PFSK-1 (cell line): ENCODE results near the gene KNL1.

Source experiments
- POLR2AphosphoS5 ChIP-seq: IDR thresholded peaks from 2 replicates; pipeline ENCODE4 v1.6.1; 2012; ENCODE audit warnings: low read depth, mild to moderate bottlenecking, control low read depth, low read length, moderate library complexity
- SIN3A ChIP-seq: IDR thresholded peaks from 2 replicates; pipeline ENCODE4 v1.6.1; 2012; ENCODE audit warnings: mild to moderate bottlenecking, low read length, moderate library complexity, borderline replicate concordance; ENCODE audit not compliant: insufficient read depth
- TAF1 ChIP-seq: IDR thresholded peaks from 2 replicates; pipeline ENCODE4 v1.6.1; 2012; ENCODE audit warnings: low read length, control low read depth, borderline replicate concordance; ENCODE audit not compliant: insufficient read depth
- TF ChIP-seq, protein P1 (sequence below), 2 experiments: IDR thresholded peaks; 2 replicates each; pipeline versions ENCODE4 v1.6.1 to v1.8.0; 2011 to 2012; ENCODE audit warnings: low read depth in 2 of 2, low read length in 2 of 2, control low read depth in 1 of 2, inconsistent platforms in 1 of 2, mild to moderate bottlenecking in 1 of 2, moderate library complexity in 1 of 2; ENCODE audit not compliant: insufficient read depth in 1 of 2

- no peak for TF ChIP-seq SIN3A
- TF ChIP-seq POLR2AphosphoS5, result no peak
- TF ChIP-seq TAF1, result no peak
- TF ChIP-seq, protein P1, sequence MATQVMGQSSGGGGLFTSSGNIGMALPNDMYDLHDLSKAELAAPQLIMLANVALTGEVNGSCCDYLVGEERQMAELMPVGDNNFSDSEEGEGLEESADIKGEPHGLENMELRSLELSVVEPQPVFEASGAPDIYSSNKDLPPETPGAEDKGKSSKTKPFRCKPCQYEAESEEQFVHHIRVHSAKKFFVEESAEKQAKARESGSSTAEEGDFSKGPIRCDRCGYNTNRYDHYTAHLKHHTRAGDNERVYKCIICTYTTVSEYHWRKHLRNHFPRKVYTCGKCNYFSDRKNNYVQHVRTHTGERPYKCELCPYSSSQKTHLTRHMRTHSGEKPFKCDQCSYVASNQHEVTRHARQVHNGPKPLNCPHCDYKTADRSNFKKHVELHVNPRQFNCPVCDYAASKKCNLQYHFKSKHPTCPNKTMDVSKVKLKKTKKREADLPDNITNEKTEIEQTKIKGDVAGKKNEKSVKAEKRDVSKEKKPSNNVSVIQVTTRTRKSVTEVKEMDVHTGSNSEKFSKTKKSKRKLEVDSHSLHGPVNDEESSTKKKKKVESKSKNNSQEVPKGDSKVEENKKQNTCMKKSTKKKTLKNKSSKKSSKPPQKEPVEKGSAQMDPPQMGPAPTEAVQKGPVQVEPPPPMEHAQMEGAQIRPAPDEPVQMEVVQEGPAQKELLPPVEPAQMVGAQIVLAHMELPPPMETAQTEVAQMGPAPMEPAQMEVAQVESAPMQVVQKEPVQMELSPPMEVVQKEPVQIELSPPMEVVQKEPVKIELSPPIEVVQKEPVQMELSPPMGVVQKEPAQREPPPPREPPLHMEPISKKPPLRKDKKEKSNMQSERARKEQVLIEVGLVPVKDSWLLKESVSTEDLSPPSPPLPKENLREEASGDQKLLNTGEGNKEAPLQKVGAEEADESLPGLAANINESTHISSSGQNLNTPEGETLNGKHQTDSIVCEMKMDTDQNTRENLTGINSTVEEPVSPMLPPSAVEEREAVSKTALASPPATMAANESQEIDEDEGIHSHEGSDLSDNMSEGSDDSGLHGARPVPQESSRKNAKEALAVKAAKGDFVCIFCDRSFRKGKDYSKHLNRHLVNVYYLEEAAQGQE (IDR thresholded peaks at IDR 0.05; ENCODE audit: insufficient read depth in 1 of 2, low read depth in 2 of 2, low read length in 2 of 2), result no peak
Measured at GRCh38 chr15:40680151-40680550, 86.1 kb downstream of the KNL1 start.
